ENCODE measurements around the gene ACIN1.

The ACIN1 gene

DNA sequence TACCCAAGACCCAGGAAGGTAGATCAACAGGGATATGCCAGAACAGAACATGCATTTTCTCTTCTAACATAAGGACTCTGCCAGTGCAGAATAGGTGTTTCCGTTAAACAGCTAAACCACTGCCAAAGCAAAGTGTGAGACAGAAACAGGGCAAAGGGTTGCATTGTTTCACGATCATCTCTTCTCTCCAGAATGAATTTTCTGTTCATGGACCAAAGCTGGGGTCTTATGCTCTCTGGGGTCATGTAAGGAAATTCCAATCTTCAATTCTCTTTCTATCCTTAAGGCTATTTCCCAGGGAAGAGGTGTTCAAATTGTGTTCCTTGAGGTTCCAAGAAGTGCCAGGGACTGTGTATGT, 71.2 kb downstream of the ACIN1 start:
- TF ChIP-seq, protein P1, sequence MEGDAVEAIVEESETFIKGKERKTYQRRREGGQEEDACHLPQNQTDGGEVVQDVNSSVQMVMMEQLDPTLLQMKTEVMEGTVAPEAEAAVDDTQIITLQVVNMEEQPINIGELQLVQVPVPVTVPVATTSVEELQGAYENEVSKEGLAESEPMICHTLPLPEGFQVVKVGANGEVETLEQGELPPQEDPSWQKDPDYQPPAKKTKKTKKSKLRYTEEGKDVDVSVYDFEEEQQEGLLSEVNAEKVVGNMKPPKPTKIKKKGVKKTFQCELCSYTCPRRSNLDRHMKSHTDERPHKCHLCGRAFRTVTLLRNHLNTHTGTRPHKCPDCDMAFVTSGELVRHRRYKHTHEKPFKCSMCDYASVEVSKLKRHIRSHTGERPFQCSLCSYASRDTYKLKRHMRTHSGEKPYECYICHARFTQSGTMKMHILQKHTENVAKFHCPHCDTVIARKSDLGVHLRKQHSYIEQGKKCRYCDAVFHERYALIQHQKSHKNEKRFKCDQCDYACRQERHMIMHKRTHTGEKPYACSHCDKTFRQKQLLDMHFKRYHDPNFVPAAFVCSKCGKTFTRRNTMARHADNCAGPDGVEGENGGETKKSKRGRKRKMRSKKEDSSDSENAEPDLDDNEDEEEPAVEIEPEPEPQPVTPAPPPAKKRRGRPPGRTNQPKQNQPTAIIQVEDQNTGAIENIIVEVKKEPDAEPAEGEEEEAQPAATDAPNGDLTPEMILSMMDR (IDR thresholded peaks at IDR 0.05), result no peak

DNA sequence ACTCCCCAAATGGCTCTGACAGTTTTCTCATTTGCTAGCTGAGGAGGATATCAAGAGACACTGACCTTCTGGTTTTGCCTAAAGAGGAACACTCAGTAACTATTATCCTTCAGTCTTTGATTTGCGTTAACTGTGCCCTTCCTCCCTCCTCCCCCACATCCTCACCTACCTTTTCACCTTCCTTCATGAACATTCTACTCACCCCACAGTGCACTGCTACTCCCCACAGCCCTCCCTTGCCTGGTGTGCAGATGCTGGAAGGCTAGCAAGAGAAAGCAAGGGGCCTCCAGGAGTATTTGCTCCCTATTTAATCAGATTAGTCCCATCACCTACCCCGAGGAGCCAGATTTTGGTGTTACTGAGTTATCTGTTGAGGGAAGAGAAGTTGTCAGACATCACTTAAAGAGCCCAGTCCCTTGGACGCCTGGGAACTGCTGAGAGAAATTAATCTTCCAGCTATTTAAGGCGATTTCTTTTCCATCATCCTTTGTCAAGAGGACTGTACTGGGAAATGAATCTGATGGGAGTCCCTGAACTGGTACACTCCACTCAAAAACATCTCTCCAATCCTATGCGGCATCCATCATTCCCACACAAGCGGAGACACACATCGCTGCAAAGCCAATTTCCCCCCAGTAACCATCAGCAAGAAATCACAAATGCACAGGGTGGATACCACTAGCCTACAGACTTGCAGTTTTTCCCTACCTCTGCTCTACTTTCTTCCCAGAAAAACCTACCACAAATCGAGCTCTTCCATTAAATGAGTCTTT, 71.7 kb downstream of the ACIN1 start:
- TF ChIP-seq, protein P1 (IDR thresholded peaks at IDR 0.05), result no peak

DNA sequence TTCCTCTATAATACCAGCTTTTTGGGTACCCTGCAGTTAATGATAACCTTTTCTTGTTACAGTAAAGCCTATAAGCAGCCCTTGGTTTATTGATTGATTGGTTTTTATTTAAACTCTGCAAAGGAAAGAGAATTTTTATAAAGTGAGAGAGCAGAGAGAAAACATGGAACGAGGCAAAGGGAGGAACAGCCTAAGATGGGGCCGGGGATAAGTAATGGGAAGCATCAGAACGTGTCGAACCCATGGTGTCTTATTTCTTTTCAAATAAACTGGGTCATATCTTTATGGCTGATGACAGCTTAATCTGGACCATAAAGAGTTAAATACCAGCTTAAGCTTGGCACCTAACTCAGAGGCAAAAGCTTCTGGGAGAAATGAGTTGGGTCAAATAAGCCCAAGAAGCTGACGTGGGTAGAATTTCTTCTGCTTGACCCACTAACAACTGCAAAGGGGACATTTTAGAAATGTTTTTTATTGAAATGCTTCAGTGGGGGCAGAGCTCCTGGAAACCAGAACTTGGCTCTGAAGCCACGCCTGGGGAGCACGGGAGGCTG, 73.0 kb downstream of the ACIN1 start:
- TF ChIP-seq, protein P1 (IDR thresholded peaks at IDR 0.05), result no peak

DNA sequence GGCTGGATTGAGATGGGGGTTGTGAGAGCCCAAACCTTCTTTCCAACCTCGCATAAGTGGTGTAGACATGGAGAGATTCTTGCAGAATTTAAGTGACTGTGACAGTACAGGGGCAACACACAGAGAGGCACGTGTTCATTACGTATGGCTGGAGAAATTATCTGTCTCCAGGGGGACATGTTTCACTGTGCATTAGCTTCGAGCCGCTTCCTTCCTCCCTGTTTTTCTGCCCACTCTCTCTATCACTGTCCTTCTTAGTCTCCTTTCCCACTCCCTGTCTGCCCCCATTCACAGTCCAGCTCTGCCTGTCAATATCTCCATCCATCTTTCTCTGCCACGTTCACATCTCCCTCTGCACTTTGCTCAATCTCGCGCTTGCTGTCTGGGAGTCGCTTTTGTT, 73.5 kb downstream of the ACIN1 start:
- TF ChIP-seq, protein P1 (IDR thresholded peaks at IDR 0.05), result no peak

DNA sequence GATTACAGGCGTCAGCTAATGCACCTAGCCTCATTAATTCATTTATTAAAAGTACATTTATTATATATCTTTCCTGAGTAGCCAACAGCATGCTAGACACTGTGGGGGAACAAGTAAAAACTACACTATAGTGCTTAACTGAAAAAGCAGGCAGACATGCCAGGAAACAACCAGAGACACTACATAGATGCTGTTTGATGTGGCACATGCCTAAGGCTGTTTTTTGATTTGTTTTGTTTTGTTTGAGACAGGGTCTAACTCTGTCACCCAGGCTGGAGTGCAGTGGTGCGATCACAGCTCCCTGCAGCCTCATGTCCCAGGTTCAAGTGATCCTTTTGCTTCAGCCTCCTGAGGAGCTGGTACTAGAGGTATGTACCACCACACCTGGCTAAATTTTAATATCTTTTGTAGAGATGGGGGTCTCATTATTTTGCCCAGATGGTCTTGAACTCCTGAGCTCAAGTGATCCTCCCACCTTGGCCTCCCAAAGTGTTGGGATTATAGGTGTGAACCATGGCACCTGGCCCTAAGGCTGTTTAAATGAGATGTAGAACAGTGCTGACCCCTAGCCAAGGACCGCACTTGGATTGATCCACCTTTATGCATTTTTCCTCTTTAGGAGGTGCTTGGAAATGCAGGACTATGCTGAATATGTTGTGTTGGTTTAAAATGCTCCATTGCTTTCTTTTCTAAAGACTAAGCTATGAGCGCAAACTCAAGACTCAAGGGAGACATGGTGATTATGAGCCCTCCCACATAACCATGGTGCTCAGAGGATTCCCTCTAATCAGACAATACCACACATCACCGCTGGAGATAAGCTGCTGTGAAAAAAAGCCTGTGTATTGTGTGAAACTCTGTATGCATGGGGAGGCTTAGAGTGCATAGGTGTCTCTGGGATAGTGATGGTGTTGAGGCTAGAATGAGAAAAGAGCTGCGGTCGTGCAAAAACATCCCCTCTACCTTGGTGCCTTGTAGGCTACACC, 74.5 kb downstream of the ACIN1 start:
- TF ChIP-seq, protein P1 (IDR thresholded peaks at IDR 0.05), result no peak

DNA sequence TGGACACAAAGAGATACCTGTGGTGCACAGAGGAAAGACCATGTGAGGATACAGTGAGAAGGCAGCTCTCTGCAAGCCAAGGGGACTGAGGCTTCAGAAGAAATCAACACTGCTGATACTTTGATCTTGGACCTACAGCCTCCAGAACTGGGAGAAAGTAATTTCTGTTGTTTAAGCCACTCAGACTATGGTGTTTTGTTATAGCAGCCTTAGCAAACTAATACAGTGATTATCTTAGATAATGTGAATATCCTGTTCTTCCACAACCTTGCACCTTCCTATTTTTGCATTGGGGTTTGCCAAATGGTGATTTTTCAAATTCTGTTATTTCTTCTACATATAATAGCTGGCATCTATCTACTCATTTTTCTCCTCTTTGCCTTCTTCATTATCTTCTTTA, 76.8 kb downstream of the ACIN1 start:
- TF ChIP-seq, protein P1 (IDR thresholded peaks at IDR 0.05), result no peak

DNA sequence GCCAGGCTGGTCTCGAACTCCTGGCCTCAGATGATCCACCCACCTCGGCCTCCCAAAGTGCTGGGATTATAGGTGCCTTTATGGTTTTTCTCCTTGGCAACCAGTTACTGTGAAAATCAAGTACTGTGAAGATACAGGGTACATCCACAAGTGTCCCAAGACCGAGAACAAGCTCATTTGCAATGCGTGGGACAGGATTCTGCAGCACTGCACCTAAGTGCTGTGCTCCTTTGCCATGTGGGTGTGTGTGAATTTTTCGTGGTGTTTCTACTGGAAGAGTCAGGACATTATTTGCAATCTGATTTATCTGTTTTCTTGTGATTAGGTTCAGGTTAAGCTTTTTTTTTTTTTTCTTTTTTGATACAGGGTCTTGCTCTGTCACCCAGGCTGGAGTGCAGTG, 77.8 kb downstream of the ACIN1 start:
- TF ChIP-seq, protein P1 (IDR thresholded peaks at IDR 0.05), result no peak
